T-helper 17 cell (primary cell): Measurements from ENCODE around the gene DENND1B. TPM values are rescaled to one million over a fixed set of nuclear protein-coding genes. Genes with fewer than 3 reads are reported as not detected.
A peak's percentile ranks its signal among the peaks of the same experiment; 100 is the strongest.

Experiments used
- ATAC-seq: fragments of 150-1000 bp; cut with Tn5 transposase; 2 replicates; pipeline ENCODE4 v1.10.0; 2021; ENCODE audit warnings: mild to moderate bottlenecking, moderate library complexity
- DNase-seq, 3 donors: peaks; one replicate each; pipeline versions ENCODE4 v3.0.0 to v3.0.0-alpha.2; 2020 to 2021
- H3K9me3 ChIP-seq: one replicate; pipeline ENCODE4 v1.7.0; 2013; ENCODE audit warnings: low read length, mild to moderate bottlenecking; ENCODE audit not compliant: control insufficient read depth, poor library complexity, severe bottlenecking
- H3K27ac Mint-ChIP-seq: one replicate; pipeline ENCODE4 v1.8.0; 2022; ENCODE audit warnings: mild to moderate bottlenecking, moderate library complexity, mixed read lengths
- H3K27me3 Mint-ChIP-seq: one replicate; pipeline ENCODE4 v1.8.0; 2022; ENCODE audit warnings: mixed read lengths
- H3K36me3 Mint-ChIP-seq: one replicate; pipeline ENCODE4 v1.8.0; 2022; ENCODE audit warnings: low read depth, mixed read lengths
- H3K4me1 Mint-ChIP-seq: one replicate; pipeline ENCODE4 v1.8.0; 2022; ENCODE audit warnings: mild to moderate bottlenecking, mixed read lengths
- H3K4me3 Mint-ChIP-seq: one replicate; pipeline ENCODE4 v1.8.0; 2022; ENCODE audit warnings: mild to moderate bottlenecking, moderate library complexity, mixed read lengths
- total RNA-seq, 4 donors: library from RNA in 2 of 4; stranded (reverse) in 2 of 4; gene quantifications; one replicate each; pipeline ENCODE4 v1.2.3 and lab custom pipeline; 2022 to 2026

The DENND1B gene, protein sequence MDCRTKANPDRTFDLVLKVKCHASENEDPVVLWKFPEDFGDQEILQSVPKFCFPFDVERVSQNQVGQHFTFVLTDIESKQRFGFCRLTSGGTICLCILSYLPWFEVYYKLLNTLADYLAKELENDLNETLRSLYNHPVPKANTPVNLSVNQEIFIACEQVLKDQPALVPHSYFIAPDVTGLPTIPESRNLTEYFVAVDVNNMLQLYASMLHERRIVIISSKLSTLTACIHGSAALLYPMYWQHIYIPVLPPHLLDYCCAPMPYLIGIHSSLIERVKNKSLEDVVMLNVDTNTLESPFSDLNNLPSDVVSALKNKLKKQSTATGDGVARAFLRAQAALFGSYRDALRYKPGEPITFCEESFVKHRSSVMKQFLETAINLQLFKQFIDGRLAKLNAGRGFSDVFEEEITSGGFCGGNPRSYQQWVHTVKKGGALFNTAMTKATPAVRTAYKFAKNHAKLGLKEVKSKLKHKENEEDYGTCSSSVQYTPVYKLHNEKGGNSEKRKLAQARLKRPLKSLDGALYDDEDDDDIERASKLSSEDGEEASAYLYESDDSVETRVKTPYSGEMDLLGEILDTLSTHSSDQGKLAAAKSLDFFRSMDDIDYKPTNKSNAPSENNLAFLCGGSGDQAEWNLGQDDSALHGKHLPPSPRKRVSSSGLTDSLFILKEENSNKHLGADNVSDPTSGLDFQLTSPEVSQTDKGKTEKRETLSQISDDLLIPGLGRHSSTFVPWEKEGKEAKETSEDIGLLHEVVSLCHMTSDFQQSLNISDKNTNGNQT
- total RNA-seq (10 to 100 TPM; 32.4 to 35.6 TPM), total RNA-seq (lab: John Stamatoyannopoulos, UW) (54.1 to 63.7 reads per million in 2 donors)

DNA sequence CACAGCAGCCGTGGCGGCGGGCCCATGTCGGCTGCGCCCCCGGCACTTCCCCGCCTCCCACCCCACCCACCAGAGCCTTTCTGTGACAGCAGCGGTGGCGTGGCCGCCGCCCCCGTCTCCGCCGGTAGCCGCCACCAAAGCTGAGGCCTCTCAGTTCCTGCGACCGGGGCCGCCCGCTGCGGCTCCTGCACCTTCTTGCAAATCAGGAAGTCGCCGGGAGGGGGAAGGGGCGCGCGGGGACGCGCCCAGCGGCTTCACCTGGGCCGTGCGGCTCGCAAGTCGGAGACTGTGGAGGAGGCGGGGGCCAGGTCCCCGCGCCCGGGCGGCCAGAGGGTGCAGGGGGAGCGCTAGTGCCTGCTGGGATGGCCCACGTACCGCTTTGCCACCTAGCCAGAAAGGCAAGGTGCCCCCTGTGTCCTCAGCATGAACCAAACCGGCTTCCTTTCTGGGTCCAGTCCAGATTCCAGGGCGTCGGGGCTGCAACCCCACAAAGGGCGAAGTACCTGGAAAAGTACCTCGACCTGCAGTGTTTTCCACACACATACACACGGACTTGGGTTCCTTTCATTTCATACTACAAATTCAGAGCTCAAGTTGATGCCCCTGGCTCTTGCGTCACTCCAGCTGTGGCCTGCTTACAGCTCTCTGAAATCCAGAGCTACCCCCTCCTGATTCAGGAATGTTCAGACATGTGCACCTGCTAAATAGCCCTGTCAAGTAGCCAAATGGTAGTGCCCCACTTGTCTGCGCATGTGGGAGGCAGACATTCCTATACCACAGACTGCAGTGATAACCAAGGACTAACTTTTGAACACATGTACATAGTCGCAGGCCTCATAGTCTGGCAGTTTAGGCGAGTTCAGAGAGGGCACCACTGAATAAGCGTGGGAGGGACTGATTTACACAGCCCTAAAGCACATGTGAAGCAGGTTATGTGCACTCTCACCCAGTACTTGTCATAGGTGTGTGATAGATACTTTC, at the start of gene DENND1B:
Gene DENND1B (minus strand): TSS at position 199 of the 981 bp plus-strand sequence. CDS start 325 bp downstream, outside the sequence.
- H3K4me1 Mint-ChIP-seq, result peaks cover 54% of the 10 kb centered on the region

DNA sequence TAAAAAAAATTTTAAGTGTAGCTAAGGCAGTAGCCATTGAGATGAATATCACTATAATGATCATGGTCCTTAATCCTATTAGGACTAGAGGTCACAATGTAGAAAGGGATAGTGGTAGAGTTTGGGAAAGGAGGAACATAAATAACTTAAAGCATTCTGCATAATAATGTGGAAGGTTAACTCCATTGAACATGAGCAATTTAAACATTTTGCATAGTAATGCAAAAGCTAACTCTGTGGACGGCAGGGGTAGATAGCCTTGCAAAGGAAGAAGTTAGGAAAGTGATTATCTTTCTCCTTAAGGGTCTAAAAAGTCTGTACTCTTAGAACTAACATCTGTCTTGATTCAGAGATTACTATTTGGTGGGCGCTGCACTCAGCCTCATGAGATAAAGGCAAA, 39.0 kb upstream of the DENND1B start:
- H3K4me3 Mint-ChIP-seq, result no peak overlapping the region
- no peaks in the 10 kb centered on the region for H3K36me3 Mint-ChIP-seq
- H3K27me3 Mint-ChIP-seq, result peaks cover 1% of the 10 kb centered on the region
- H3K4me1 Mint-ChIP-seq, result no peaks in the 10 kb centered on the region
- no peak for ATAC-seq
- DNase-seq, result no peak
- H3K27ac Mint-ChIP-seq, result no peak overlapping the region
- no peaks in the 10 kb centered on the region for H3K9me3 ChIP-seq

More for the DNA sequence above, at the start of gene DENND1B:
- peak; percentile 74 to 81 (median 79) for DNase-seq
- peak within 1 kb of the TSS; percentile 94 for H3K27ac Mint-ChIP-seq
- peaks cover 4% of the 10 kb centered on the region for H3K36me3 Mint-ChIP-seq
- H3K27me3 Mint-ChIP-seq, result no peaks in the 10 kb centered on the region
- ATAC-seq, result peak; percentile 81
- no peaks in the 10 kb centered on the region for H3K9me3 ChIP-seq
- H3K4me3 Mint-ChIP-seq, result peak within 1 kb of the TSS; percentile 94

DNA sequence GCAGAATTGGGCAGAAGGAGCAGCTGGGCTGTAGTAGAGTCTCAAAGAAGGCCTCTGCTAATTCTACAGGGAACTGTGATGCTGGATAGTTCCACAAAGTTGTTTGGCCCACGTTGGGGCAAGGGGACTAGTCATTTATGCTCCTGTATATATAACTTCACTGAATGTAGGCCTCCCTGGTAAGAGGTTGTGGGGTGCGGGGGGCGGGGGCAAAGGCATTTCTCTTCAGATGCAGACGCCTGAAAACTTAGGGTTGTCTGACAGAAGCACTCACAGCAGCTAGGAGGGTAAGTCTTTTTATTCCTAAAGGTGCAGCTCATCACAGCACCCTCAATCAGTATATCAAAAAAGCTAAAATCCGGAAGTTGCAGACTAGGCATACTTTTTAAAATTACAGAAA, 38.5 kb upstream of the DENND1B start:
- no peak for DNase-seq
- Mint-ChIP-seq H3K4me3 (no peak overlapping the region), H3K27me3 (peaks cover 7% of the 10 kb centered on the region), H3K27ac (no peak overlapping the region), H3K36me3 (no peaks in the 10 kb centered on the region), H3K4me1 (no peaks in the 10 kb centered on the region)
- no peaks in the 10 kb centered on the region for H3K9me3 ChIP-seq
- no peak for ATAC-seq

DNA sequence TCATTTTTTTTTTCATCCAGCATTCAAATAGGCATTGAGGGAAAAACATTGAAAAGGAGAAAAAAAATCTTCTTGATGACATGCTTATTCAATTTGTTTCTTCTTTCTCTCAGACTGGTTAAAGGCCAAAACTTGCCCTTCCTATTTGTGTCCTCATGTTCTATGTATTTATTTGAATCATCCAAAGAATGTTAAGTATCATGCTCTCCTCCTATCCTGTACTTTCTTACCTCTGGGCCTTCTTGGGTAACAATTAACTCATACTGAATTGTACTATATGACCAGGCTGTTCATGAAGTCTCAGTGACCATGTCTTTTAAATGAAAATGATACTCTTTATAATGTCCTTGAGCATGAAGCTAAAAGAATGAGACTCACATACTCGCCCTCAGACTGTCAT, 36.5 kb upstream of the DENND1B start:
- peaks cover 3% of the 10 kb centered on the region for H3K4me1 Mint-ChIP-seq
- no peaks in the 10 kb centered on the region for H3K9me3 ChIP-seq
- H3K27me3 Mint-ChIP-seq, result peaks cover 7% of the 10 kb centered on the region
- H3K4me3 Mint-ChIP-seq, result no peak overlapping the region
- DNase-seq, result no peak
- no peak for ATAC-seq
- no peak overlapping the region for H3K27ac Mint-ChIP-seq
- no peaks in the 10 kb centered on the region for H3K36me3 Mint-ChIP-seq

DNA sequence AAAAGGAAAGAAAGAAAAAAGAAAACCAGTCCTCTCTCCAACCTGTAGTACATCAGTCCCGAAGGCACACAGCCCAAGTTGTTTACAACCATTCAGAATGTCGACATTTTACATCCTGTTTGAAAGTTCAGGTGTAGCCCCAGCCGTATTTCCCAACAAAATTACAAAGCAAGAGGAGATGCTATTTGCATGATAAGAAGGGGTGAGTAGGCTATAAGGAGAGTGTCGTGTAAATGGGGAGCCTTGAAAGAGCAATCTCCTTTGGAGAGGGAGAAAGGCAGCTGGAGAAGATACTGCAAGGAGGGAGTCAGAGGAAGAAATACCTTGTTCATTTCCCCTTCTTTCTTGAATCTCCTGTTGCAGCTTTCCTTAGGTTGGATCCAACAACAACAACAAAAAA, 35.5 kb upstream of the DENND1B start:
- H3K4me3 Mint-ChIP-seq, result no peak overlapping the region
- peaks cover 7% of the 10 kb centered on the region for H3K27me3 Mint-ChIP-seq
- no peaks in the 10 kb centered on the region for H3K9me3 ChIP-seq
- H3K4me1 Mint-ChIP-seq, result peaks cover 3% of the 10 kb centered on the region
- no peaks in the 10 kb centered on the region for H3K36me3 Mint-ChIP-seq
- ATAC-seq, result no peak
- no peak for DNase-seq
- H3K27ac Mint-ChIP-seq, result no peak overlapping the region

DNA sequence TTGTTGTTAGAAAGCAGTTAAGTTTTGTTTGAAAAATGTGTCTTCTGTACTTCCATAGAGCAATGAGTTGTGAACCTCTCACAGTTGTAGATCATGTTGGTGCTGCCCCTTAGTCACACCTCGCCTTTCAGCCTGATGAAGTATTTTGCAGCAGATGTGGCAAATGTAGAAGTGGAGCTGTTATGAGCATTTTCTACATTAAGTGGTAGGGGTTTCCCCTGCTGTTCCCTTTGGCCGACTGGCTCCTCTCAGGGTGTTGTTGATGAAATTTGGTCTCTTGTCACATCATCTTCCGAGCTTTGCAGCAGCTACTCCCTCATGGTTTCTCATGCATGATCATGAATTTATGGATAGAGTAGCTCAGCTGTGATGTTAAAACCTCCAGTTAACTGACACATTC, 33.6 kb upstream of the DENND1B start:
- H3K9me3 ChIP-seq, result peaks cover 2% of the 10 kb centered on the region

DNA sequence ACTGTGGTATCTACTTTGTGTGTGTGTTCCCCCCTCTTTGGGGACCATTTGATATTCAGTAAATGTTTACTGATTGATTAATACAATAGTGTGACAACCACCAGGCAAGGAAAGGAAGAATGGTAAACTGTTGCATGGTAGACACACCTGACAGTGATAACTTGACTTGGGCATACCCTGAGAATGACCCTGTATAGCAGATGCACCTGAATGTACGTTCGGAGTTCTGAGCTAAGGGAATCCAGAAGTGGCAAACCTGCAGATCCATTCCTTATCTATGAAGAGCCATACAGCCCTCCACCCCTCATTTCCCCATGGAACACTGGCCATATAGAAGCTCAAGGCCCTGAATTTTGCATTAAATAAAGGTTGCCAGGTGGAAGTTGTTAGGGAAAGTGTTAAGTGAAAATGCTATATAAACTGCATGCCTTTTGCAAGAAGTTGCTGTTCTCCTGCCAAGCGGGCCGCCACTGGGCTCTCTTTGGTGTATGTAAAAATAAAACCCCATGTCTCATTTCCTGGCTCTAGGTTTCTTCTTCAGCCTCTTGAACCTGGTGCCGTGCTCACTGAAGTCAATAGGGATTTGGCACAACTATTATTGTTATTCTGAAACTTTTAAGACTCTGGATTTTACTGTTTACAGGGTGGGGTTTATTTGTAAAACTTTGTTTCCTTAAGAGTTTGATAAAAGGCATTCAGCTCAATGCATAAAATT, 32.6 kb upstream of the DENND1B start:
- H3K9me3 ChIP-seq, result peaks cover 2% of the 10 kb centered on the region

More for the DNA sequence above, 33.6 kb upstream of the DENND1B start:
- no peak overlapping the region for H3K4me3 Mint-ChIP-seq
- ATAC-seq (no peak), DNase-seq (no peak)
- no peaks in the 10 kb centered on the region for H3K36me3 Mint-ChIP-seq
- H3K27me3 Mint-ChIP-seq, result peaks cover 7% of the 10 kb centered on the region
- H3K4me1 Mint-ChIP-seq, result peaks cover 3% of the 10 kb centered on the region
- no peak overlapping the region for H3K27ac Mint-ChIP-seq

DNA sequence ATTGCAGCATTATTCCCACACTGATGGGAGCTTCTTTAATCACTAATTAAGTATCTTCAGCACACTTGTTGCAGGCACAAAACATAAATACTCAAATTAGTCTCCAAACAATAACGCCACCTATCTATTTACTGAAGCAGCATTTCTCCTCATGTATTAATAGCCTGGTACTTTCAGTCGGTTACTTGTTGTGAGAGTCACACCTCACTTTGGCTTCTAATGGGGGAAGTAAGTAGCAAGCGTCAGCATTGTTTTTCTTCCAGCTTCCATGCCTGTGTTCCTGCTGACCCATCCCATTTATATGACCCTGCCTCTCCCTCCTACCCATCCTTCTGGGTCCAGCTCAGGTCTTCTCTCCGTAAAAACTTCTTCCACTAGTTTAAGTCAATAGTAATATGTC, 31.9 kb upstream of the DENND1B start:
- no peak for ATAC-seq
- Mint-ChIP-seq H3K36me3 (no peaks in the 10 kb centered on the region), H3K27ac (no peak overlapping the region), H3K27me3 (peaks cover 7% of the 10 kb centered on the region), H3K4me1 (peaks cover 3% of the 10 kb centered on the region), H3K4me3 (no peak overlapping the region)
- DNase-seq, result no peak
- H3K9me3 ChIP-seq, result peaks cover 2% of the 10 kb centered on the region

More for the DNA sequence above, 32.6 kb upstream of the DENND1B start:
- Mint-ChIP-seq H3K27ac (no peak overlapping the region), H3K36me3 (no peaks in the 10 kb centered on the region), H3K27me3 (peaks cover 7% of the 10 kb centered on the region), H3K4me3 (no peak overlapping the region), H3K4me1 (peaks cover 3% of the 10 kb centered on the region)
- DNase-seq (no peak), ATAC-seq (no peak)

DNA sequence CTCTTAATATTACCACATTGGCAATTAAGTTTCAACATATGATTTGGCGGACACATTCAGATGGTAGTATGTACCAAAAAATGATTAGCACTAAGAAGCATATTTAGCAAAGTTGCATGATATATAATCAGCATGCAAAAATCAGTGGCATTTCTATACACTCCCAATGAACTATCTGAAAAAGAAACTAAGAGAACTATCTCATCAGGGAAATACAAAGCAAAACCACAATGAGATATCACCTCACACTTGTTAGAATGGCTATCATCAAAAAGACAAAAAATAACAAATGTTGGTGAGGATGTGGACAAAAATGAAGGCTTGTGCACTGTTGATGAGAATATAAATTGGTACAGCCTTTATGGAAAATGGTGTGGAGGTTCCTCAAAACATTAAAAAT, 31.4 kb upstream of the DENND1B start:
- H3K27ac Mint-ChIP-seq, result no peak overlapping the region
- no peak for ATAC-seq
- peaks cover 3% of the 10 kb centered on the region for H3K4me1 Mint-ChIP-seq
- no peak for DNase-seq
- no peak overlapping the region for H3K4me3 Mint-ChIP-seq
- H3K9me3 ChIP-seq, result peaks cover 2% of the 10 kb centered on the region
- no peaks in the 10 kb centered on the region for H3K36me3 Mint-ChIP-seq
- H3K27me3 Mint-ChIP-seq, result peaks cover 7% of the 10 kb centered on the region

DNA sequence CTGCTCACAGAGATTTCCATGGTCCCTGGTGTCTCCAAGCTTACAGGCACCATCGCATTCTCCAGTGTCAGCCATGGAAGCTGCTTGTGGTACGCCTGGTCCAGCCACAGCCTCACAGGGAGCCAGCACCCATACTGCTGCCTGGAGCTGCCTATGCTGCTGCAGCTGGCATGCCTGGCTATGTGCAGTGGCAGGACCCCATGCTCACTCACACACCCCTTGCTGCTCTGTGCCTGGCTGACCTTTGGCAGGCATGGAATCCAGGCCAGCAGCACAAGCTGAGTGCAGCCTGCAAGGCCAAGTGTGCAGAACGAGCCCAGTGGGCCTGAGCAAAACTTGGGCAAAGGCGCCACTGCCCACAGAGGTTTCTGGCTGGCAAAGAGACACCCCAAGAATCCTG, 26.4 kb upstream of the DENND1B start:
- H3K4me1 Mint-ChIP-seq, result no peaks in the 10 kb centered on the region
- no peak overlapping the region for H3K4me3 Mint-ChIP-seq
- H3K9me3 ChIP-seq, result peaks cover 2% of the 10 kb centered on the region
- no peak for DNase-seq
- no peaks in the 10 kb centered on the region for H3K36me3 Mint-ChIP-seq
- H3K27me3 Mint-ChIP-seq, result no peaks in the 10 kb centered on the region
- no peak overlapping the region for H3K27ac Mint-ChIP-seq
- no peak for ATAC-seq

DNA sequence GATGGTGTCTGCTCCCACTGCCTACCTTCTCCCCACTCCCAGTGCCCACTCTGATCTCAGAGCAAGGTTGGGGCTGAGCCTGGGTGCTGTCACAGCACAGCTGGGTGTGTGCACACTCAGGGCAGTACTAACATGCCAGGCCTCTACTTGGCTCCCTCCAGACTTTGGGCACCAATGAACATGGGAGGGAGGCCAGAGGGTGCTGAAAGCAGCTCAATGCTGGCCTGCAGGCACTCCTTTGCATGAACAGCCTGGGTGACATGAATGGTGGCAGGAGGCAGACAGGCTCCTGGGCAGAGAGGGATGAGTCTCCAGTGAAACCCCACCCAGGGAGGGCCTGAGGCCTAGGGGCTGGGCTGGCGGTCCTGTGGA, 25.8 kb upstream of the DENND1B start:
- DNase-seq (no peak), ATAC-seq (no peak)
- Mint-ChIP-seq H3K4me1 (no peaks in the 10 kb centered on the region), H3K27me3 (no peaks in the 10 kb centered on the region), H3K36me3 (peaks cover 2% of the 10 kb centered on the region), H3K27ac (no peak overlapping the region), H3K4me3 (no peak overlapping the region)
- H3K9me3 ChIP-seq, result peaks cover 5% of the 10 kb centered on the region

DNA sequence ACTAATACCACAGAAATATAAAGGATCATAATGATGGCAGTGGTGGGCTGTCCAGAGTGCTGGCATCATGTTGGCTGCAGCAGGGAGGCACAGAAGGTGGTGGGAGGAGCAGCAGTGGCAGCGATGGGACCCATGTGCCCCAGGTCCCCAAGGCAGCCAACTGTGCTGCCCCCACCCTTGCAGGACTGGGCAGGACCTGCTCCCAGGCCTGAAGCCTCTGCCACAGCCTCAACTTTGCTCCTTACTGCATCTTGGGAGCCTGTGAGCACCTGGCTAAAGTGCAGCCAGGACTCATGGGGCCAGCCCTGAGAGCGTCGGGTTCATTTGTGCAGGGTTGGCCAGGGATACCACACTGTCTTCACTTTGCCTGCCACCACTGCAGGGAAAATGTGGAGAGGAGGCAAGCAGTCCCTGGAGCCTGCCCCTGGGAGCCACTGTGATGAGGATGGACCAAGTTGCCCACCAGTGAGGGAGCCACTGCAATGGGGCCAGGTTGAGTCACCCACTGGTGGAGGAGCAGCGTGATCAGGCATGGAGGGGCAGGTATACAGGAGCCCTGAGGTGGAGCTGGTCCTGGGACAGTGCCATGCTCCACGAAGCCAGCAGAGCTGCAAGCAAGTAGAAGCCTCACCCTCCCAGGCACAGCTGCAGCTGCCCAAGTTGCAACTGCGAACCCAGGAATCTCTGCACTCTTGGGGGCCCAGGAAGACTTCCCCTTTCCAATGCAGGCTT, 25.3 kb upstream of the DENND1B start:
- DNase-seq (no peak), ATAC-seq (no peak)
- Mint-ChIP-seq H3K4me1 (no peaks in the 10 kb centered on the region), H3K4me3 (no peak overlapping the region), H3K36me3 (peaks cover 2% of the 10 kb centered on the region), H3K27me3 (no peaks in the 10 kb centered on the region), H3K27ac (no peak overlapping the region)
- H3K9me3 ChIP-seq, result peaks cover 5% of the 10 kb centered on the region
